Uterus (tissue), 2 donors: ENCODE data around the gene TUBA3D.
"Not testable (repeated sequence)": the region's sequence is repeated elsewhere in the genome, so short reads cannot be mapped to it uniquely, and the experiment has no call there.

Experiments used
- CTCF ChIP-seq, 4 experiments: fragments of 200-600 bp in 2 of 4; fragments of 450-650 bp in 2 of 4; sonication (generic) in 2 of 4; IDR thresholded peaks; one replicate each; pipeline ENCODE4 v1.5.1; 2016 to 2019; ENCODE audit warnings: antibody characterized with exemption in 4 of 4, mild to moderate bottlenecking in 2 of 4, moderate library complexity in 1 of 4
- POLR2A ChIP-seq, 2 donors: fragments of 450-650 bp; IDR thresholded peaks; one replicate each; pipeline ENCODE4 v1.6.1; 2016; ENCODE audit warnings: antibody characterized with exemption in 2 of 2, mild to moderate bottlenecking in 1 of 2, moderate library complexity in 1 of 2

GRCh38 chr2:131480351-131480750 lies 4.4 kb downstream of the TUBA3D start:
- not testable (repeated sequence) for TF ChIP-seq CTCF, POLR2A (IDR thresholded peaks at IDR 0.05)
